ENCODE measurements around the gene SCARF2. TPM values are rescaled to one million over a fixed set of nuclear protein-coding genes. Genes with fewer than 3 reads are reported as not detected.

Gene SCARF2, protein sequence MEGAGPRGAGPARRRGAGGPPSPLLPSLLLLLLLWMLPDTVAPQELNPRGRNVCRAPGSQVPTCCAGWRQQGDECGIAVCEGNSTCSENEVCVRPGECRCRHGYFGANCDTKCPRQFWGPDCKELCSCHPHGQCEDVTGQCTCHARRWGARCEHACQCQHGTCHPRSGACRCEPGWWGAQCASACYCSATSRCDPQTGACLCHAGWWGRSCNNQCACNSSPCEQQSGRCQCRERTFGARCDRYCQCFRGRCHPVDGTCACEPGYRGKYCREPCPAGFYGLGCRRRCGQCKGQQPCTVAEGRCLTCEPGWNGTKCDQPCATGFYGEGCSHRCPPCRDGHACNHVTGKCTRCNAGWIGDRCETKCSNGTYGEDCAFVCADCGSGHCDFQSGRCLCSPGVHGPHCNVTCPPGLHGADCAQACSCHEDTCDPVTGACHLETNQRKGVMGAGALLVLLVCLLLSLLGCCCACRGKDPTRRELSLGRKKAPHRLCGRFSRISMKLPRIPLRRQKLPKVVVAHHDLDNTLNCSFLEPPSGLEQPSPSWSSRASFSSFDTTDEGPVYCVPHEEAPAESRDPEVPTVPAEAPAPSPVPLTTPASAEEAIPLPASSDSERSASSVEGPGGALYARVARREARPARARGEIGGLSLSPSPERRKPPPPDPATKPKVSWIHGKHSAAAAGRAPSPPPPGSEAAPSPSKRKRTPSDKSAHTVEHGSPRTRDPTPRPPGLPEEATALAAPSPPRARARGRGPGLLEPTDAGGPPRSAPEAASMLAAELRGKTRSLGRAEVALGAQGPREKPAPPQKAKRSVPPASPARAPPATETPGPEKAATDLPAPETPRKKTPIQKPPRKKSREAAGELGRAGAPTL
- total RNA-seq: 0.68 and 0.86 TPM in 2 replicates
- total RNA-seq (2013): 0.40 TPM
- polyA plus RNA-seq: 1.3 and 1.8 TPM in 2 replicates
- 1.8 and 1.9 TPM in 2 replicates for polyA minus RNA-seq

- DNase-seq: no peak
- Histone ChIP-seq H3K27ac (ENCODE audit: low read length in 2 of 2) (no peak within 1 kb of the TSS), H3K4me1 (ENCODE audit: control insufficient read depth in 2 of 2, insufficient read depth in 2 of 2, low read length in 2 of 2) (peaks cover 19 to 27% of the 10 kb centered on the region in 2 donors), H3K4me3 (ENCODE audit: control extremely low read depth in 1 of 5, extremely low read depth in 1 of 5, insufficient read depth in 1 of 5, low read depth in 2 of 5, low read length in 4 of 5) (peak within 1 kb of the TSS in 4 of 5 experiments; percentile 19 to 41 (median 38)), H3K79me2 (ENCODE audit: control insufficient read depth, insufficient read depth, low read length) (no peaks in the 10 kb centered on the region), H3K9me3 (ENCODE audit: control extremely low read depth in 1 of 3, control insufficient read depth in 2 of 3, insufficient read depth in 1 of 3, low read length in 2 of 3) (peaks cover 0 to 17% (median 0%) of the 10 kb centered on the region in 3 donors), H3K27me3 (replicated peaks in 1 of 4; ENCODE audit: control extremely low read depth in 1 of 4, control insufficient read depth in 3 of 4, insufficient read depth in 4 of 4, low read length in 3 of 4) (peaks cover 0 to 60% (median 27%) of the 10 kb centered on the region in 4 experiments), H3K9ac (ENCODE audit: low read length) (peak within 1 kb of the TSS; percentile 53), H3K4me2 (replicated peaks; ENCODE audit: low read depth, low read length, poor library complexity, severe bottlenecking) (peak within 1 kb of the TSS; percentile 87), H2AFZ (ENCODE audit: insufficient read depth, low read depth, low read length, poor library complexity, severe bottlenecking) (peak within 1 kb of the TSS; percentile 42), H4K20me1 (ENCODE audit: control insufficient read depth, insufficient read depth, low read length, poor library complexity, severe bottlenecking) (peaks cover 19% of the 10 kb centered on the region), H3K36me3 (replicated peaks in 1 of 2; ENCODE audit: control extremely low read depth in 1 of 2, control insufficient read depth in 1 of 2, extremely low read depth in 1 of 2, insufficient read depth in 2 of 2, low read length in 1 of 2) (peaks cover 0 to 8% of the 10 kb centered on the region in 2 experiments)
- intact Hi-C loops (cut with micrococcal nuclease): no loop called here
- peak within 1 kb of the TSS; percentile 85 for H3K4me3 Mint-ChIP-seq
- peak; percentile 31 for ATAC-seq (ENCODE audit: low read depth)
- CTCF ChIA-PET: interaction anchor here (1.1 kb wide), 1 partner anchor 19 kb away, joined by 4 read pairs; no protein-coding TSS in a partner anchor
- H3K27me3 Mint-ChIP-seq: peaks cover 40% of the 10 kb centered on the region
- no peaks in the 10 kb centered on the region for H3K9me3 Mint-ChIP-seq (ENCODE audit: insufficient read depth)
- POLR2A ChIA-PET: no interaction called here
- peaks cover 22% of the 10 kb centered on the region for H3K4me1 Mint-ChIP-seq
- TF ChIP-seq, protein P1, sequence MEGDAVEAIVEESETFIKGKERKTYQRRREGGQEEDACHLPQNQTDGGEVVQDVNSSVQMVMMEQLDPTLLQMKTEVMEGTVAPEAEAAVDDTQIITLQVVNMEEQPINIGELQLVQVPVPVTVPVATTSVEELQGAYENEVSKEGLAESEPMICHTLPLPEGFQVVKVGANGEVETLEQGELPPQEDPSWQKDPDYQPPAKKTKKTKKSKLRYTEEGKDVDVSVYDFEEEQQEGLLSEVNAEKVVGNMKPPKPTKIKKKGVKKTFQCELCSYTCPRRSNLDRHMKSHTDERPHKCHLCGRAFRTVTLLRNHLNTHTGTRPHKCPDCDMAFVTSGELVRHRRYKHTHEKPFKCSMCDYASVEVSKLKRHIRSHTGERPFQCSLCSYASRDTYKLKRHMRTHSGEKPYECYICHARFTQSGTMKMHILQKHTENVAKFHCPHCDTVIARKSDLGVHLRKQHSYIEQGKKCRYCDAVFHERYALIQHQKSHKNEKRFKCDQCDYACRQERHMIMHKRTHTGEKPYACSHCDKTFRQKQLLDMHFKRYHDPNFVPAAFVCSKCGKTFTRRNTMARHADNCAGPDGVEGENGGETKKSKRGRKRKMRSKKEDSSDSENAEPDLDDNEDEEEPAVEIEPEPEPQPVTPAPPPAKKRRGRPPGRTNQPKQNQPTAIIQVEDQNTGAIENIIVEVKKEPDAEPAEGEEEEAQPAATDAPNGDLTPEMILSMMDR (IDR thresholded peaks at IDR 0.05): no peak
- TF ChIP-seq EZH2 (IDR thresholded peaks at IDR 0.05; ENCODE audit: borderline replicate concordance, insufficient read depth, low read depth, low read length, poor library complexity, severe bottlenecking): peak; percentile 71
- 4% methylated on average over 94 of the region's 95 CpGs for WGBS (ENCODE audit: insufficient coverage)
- peak within 1 kb of the TSS; percentile 24 for H3K27ac Mint-ChIP-seq
These were observed at the start of gene SCARF2 for GRCh38 chr22:20437613-20438426. TSS of gene SCARF2 (minus strand) at chr22:20437825. CDS start at chr22:20437754, 71 bp downstream.

All from B cell (primary cell).